Breast epithelium (tissue), 3 donors: ENCODE results near the gene CCDC102A.

Experiments
- CTCF ChIP-seq, 3 donors: fragments of 450-650 bp; IDR thresholded peaks; one replicate each; pipeline ENCODE4 v1.5.1; 2016 to 2017; ENCODE audit warnings: antibody characterized with exemption in 3 of 3, mild to moderate bottlenecking in 3 of 3, moderate library complexity in 3 of 3
- POLR2A ChIP-seq: fragments of 450-650 bp; IDR thresholded peaks from one replicate; pipeline ENCODE4 v1.6.1; 2016; ENCODE audit warnings: antibody characterized with exemption, mild to moderate bottlenecking, moderate library complexity
- POLR2AphosphoS5 ChIP-seq, 3 donors: sonication (generic); formaldehyde crosslinking; IDR thresholded peaks; one replicate each; pipeline ENCODE4 v1.6.1; 2017; ENCODE audit warnings: antibody characterized with exemption in 3 of 3

GRCh38 chr16:57541754-57542435, 5.5 kb upstream of the CCDC102A start:
- TF ChIP-seq CTCF (IDR thresholded peaks at IDR 0.05): no peak
- no peak for TF ChIP-seq POLR2A
- no peak for TF ChIP-seq POLR2AphosphoS5 (IDR thresholded peaks at IDR 0.05)
